Activated B cell treated with CpG ODN at 0.5 μM for 24 hours (primary cell): ENCODE measurements around the gene MBD3. TPM values are rescaled to one million over a fixed set of nuclear protein-coding genes. Genes with fewer than 3 reads are reported as not detected.
"Not testable (repeated sequence)": the region's sequence is repeated elsewhere in the genome, so short reads cannot be mapped to it uniquely, and the experiment has no call there.

Experiments
- ATAC-seq: fragments of 200-7000 bp; cut with Tn5 transposase; one replicate; pipeline ENCODE4 v1.10.0; 2021; ENCODE audit warnings: low read depth, mild to moderate bottlenecking, moderate library complexity
- CTCF ChIA-PET: fragments of 350-600 bp; sonication (Branson Sonifier 250); formaldehyde crosslinking; loops from one replicate; lab custom pipeline; 2021; ENCODE audit warnings: antibody characterized with exemption; lab: Charles Lee
- POLR2A ChIA-PET: fragments of 350-600 bp; sonication (Branson Sonifier 250); formaldehyde crosslinking; loops from one replicate; lab custom pipeline; 2021; ENCODE audit warnings: antibody characterized with exemption; lab: Charles Lee
- DNase-seq: peaks from one replicate; pipeline ENCODE4 v3.0.0; 2022
- H3K27ac Mint-ChIP-seq: one replicate; pipeline ENCODE4 v1.8.0; 2020; ENCODE audit warnings: mixed read lengths
- H3K27me3 Mint-ChIP-seq: one replicate; pipeline ENCODE4 v1.8.0; 2021; ENCODE audit warnings: mixed read lengths
- H3K36me3 Mint-ChIP-seq: one replicate; pipeline ENCODE4 v1.8.0; 2021; ENCODE audit warnings: low read depth, mixed read lengths
- H3K4me1 Mint-ChIP-seq: one replicate; pipeline ENCODE4 v1.8.0; 2021; ENCODE audit warnings: mixed read lengths
- H3K4me3 Mint-ChIP-seq: one replicate; pipeline ENCODE4 v1.8.0; 2020; ENCODE audit warnings: mild to moderate bottlenecking, mixed read lengths
- H3K9me3 Mint-ChIP-seq: one replicate; pipeline ENCODE4 v1.8.0; 2020; ENCODE audit warnings: mixed read lengths
- CTCF ChIP-seq: fragments of 200-600 bp; IDR thresholded peaks from one replicate; pipeline ENCODE4 v1.8.0; 2022; ENCODE audit warnings: antibody characterized with exemption, mild to moderate bottlenecking
- intact Hi-C: fragments of 100-400 bp; cut with micrococcal nuclease; formaldehyde crosslinking; loops from one replicate; pipeline ENCODE4 v1.15.1; 2024
- total RNA-seq: library from RNA; stranded (reverse); gene quantifications from 2 replicates; pipeline ENCODE4 v1.2.3, GENCODE V29; 2022

MBD3 gene
- total RNA-seq, 1 donor from 2014 or later = 96.9 TPM

- ATAC-seq (no peak), DNase-seq (no peak)
- ChIA-PET POLR2A (interaction anchor here (0.6 kb wide), 1 partner anchor 56 kb away, joined by 4 read pairs; the partner anchor contains the start of gene C19orf25), CTCF (no interaction called here)
- intact Hi-C loops = no loop called here
- no peak overlapping the region for H3K27ac Mint-ChIP-seq
- peaks cover 14% of the 10 kb centered on the region for H3K27me3 Mint-ChIP-seq
- no peaks in the 10 kb centered on the region for H3K36me3 Mint-ChIP-seq
- no peaks in the 10 kb centered on the region for H3K9me3 Mint-ChIP-seq
- TF ChIP-seq CTCF = no peak
- no peaks in the 10 kb centered on the region for H3K4me1 Mint-ChIP-seq
- no peak overlapping the region for H3K4me3 Mint-ChIP-seq
Measured at GRCh38 chr19:1534972-1535371, 57.7 kb downstream of the MBD3 start.

GRCh38 chr19:1533510-1534150 lies 59.0 kb downstream of the MBD3 start:
- no peaks in the 10 kb centered on the region for H3K9me3 Mint-ChIP-seq
- no peaks in the 10 kb centered on the region for H3K36me3 Mint-ChIP-seq
- peaks cover 16% of the 10 kb centered on the region for H3K27me3 Mint-ChIP-seq
- no peak for TF ChIP-seq CTCF
- no peaks in the 10 kb centered on the region for H3K4me1 Mint-ChIP-seq
- no peak overlapping the region for H3K27ac Mint-ChIP-seq
- POLR2A ChIA-PET = interaction anchor here (0.7 kb wide), 1 partner anchor 56 kb away, joined by 5 read pairs; no protein-coding TSS in a partner anchor
- H3K4me3 Mint-ChIP-seq = no peak overlapping the region
- ATAC-seq (no peak), DNase-seq (no peak)
- CTCF ChIA-PET = no interaction called here
- intact Hi-C loops = no loop called here

GRCh38 chr19:1532003-1532402 lies 60.7 kb downstream of the MBD3 start:
- TF ChIP-seq CTCF = no peak
- no peak for ATAC-seq
- Mint-ChIP-seq H3K4me1 (no peaks in the 10 kb centered on the region), H3K36me3 (no peaks in the 10 kb centered on the region), H3K27me3 (peaks cover 22% of the 10 kb centered on the region), H3K4me3 (no peak overlapping the region), H3K27ac (no peak overlapping the region), H3K9me3 (no peaks in the 10 kb centered on the region)
- ChIA-PET CTCF (no interaction called here), POLR2A (no interaction called here)
- DNase-seq = no peak
- intact Hi-C loops = no loop called here

- Mint-ChIP-seq H3K36me3 (no peaks in the 10 kb centered on the region), H3K4me3 (no peak overlapping the region), H3K27me3 (peaks cover 25% of the 10 kb centered on the region), H3K27ac (no peak overlapping the region), H3K9me3 (no peaks in the 10 kb centered on the region), H3K4me1 (no peaks in the 10 kb centered on the region)
- no peak for TF ChIP-seq CTCF
- ATAC-seq (no peak), DNase-seq (no peak)
- intact Hi-C loops = no loop called here
- POLR2A ChIA-PET = no interaction called here
- CTCF ChIA-PET = no interaction called here
Measured at GRCh38 chr19:1531587-1531986, 61.1 kb downstream of the MBD3 start.

GRCh38 chr19:1530856-1531255 lies 61.8 kb downstream of the MBD3 start:
- intact Hi-C loops, POLR2A ChIA-PET, ATAC-seq, H3K27ac Mint-ChIP-seq, DNase-seq, CTCF ChIA-PET, H3K4me1 Mint-ChIP-seq, H3K36me3 Mint-ChIP-seq, H3K9me3 Mint-ChIP-seq, H3K4me3 Mint-ChIP-seq: not testable (repeated sequence)
- H3K27me3 Mint-ChIP-seq = peaks cover 32% of the 10 kb centered on the region

- Mint-ChIP-seq H3K27ac (no peak overlapping the region), H3K36me3 (no peaks in the 10 kb centered on the region), H3K27me3 (peaks cover 42% of the 10 kb centered on the region), H3K9me3 (no peaks in the 10 kb centered on the region), H3K4me1 (peaks cover 3% of the 10 kb centered on the region), H3K4me3 (no peak overlapping the region)
- ChIA-PET CTCF (no interaction called here), POLR2A (no interaction called here)
- no peak for TF ChIP-seq CTCF
- DNase-seq = no peak
- intact Hi-C loops = no loop called here
- ATAC-seq = no peak
Measured at GRCh38 chr19:1529430-1529816, 63.2 kb downstream of the MBD3 start.
